Measurements from ENCODE around the gene NANS.

Gene NANS

GRCh38 chr9:98021306-98022040 is 35.1 kb upstream of the NANS start:
- in situ Hi-C loops (cut with HindIII; ENCODE audit: low sequenced_read_pairs): no loop called here
- no peak overlapping the region for H3K4me3 ChIP-seq (ENCODE audit: low read depth, low read length)
- TF ChIP-seq CTCF (IDR thresholded peaks at IDR 0.05; ENCODE audit: low read depth, low read length, missing control alignments): no peak

GRCh38 chr9:98022447-98022846 is 34.1 kb upstream of the NANS start:
- in situ Hi-C loops (cut with HindIII; ENCODE audit: low sequenced_read_pairs): no loop called here
- TF ChIP-seq CTCF (IDR thresholded peaks at IDR 0.05; ENCODE audit: low read depth, low read length, missing control alignments): no peak
- no peak overlapping the region for H3K4me3 ChIP-seq (ENCODE audit: low read depth, low read length)
- no peak for DNase-seq (ENCODE audit: low read depth)

More at GRCh38 chr9:98021306-98022040, 35.1 kb upstream of the NANS start:
- DNase-seq (ENCODE audit: low read depth): no peak

- H3K4me3 ChIP-seq (ENCODE audit: low read depth, low read length): no peak overlapping the region
- in situ Hi-C loops (cut with HindIII; ENCODE audit: low sequenced_read_pairs): no loop called here
- no peak for TF ChIP-seq CTCF (IDR thresholded peaks at IDR 0.05; ENCODE audit: low read depth, low read length, missing control alignments)
- DNase-seq (ENCODE audit: low read depth): no peak
Measured at GRCh38 chr9:98024702-98025101, 31.8 kb upstream of the NANS start.

- in situ Hi-C loops (cut with HindIII; ENCODE audit: low sequenced_read_pairs): no loop called here
- DNase-seq (ENCODE audit: low read depth): no peak
- H3K4me3 ChIP-seq (ENCODE audit: low read depth, low read length): no peak overlapping the region
- no peak for TF ChIP-seq CTCF (IDR thresholded peaks at IDR 0.05; ENCODE audit: low read depth, low read length, missing control alignments)
Measured at GRCh38 chr9:98031169-98031568, 25.4 kb upstream of the NANS start.

- DNase-seq (ENCODE audit: low read depth): no peak
- H3K4me3 ChIP-seq (ENCODE audit: low read depth, low read length): no peak overlapping the region
- in situ Hi-C loops (cut with HindIII; ENCODE audit: low sequenced_read_pairs): no loop called here
- no peak for TF ChIP-seq CTCF (IDR thresholded peaks at IDR 0.05; ENCODE audit: low read depth, low read length, missing control alignments)
Measured at GRCh38 chr9:98031935-98032334, 24.6 kb upstream of the NANS start.

GRCh38 chr9:98034593-98035546 is 21.7 kb upstream of the NANS start:
- peak; percentile 77 for TF ChIP-seq CTCF (IDR thresholded peaks at IDR 0.05; ENCODE audit: low read depth, low read length, missing control alignments)
- no peak overlapping the region for H3K4me3 ChIP-seq (ENCODE audit: low read depth, low read length)
- peak; percentile 51 for DNase-seq (ENCODE audit: low read depth)
- in situ Hi-C loops (cut with HindIII; ENCODE audit: low sequenced_read_pairs): no loop called here

All from astrocyte of the cerebellum (primary cell).